HG02870 (cell line): ENCODE measurements around the gene LAMA1.

ENCODE experiments used
- ATAC-seq: cut with Tn5 transposase; IDR thresholded peaks from one replicate; pipeline ENCODE4 v1.9.1; 2021; ENCODE audit warnings: mild to moderate bottlenecking, moderate library complexity; ENCODE audit not compliant: unreplicated experiment

The LAMA1 gene

DNA sequence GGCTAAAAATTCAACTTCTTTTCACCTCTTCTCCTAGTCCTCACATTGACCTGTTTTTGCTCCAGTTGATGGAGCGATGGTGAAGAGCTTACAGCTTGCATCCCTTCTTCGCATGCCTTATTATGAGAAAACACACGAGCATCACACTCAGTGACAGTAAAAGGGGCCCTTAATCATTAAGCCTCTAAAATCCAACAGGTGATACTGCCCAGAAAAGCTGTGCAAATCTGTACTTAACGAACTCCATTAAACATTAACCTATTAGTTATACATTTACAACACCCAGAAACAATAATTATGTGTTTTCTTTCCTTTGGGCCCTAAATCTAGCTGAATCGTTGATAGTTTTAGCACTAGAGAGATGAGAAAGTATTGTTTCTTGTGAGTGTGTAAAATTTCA is 54.8 kb downstream of the LAMA1 start:
- no peak for ATAC-seq

DNA sequence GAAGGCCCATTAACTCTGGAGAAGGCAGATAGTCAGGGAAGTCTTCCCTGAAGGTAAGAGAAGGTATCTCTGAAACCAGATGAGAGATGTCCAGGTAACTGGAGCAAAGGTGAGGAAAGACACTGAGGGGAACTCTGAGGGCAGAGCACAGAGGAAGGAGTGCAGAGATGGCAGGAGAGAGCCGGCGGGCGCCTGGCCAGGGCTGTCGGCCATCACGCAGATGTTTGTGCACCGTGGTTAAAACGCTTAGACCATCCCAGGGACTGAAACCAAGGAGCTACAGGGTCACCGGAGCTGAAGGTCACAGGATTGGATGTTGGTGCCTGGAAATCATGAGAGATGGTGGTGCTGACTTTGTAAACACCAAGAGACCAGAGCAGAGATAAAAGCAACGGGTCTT is 55.4 kb downstream of the LAMA1 start:
- no peak for ATAC-seq

- ATAC-seq: no peak
Measured at GRCh38 chr18:7059276-7059675, 58.3 kb downstream of the LAMA1 start.

DNA sequence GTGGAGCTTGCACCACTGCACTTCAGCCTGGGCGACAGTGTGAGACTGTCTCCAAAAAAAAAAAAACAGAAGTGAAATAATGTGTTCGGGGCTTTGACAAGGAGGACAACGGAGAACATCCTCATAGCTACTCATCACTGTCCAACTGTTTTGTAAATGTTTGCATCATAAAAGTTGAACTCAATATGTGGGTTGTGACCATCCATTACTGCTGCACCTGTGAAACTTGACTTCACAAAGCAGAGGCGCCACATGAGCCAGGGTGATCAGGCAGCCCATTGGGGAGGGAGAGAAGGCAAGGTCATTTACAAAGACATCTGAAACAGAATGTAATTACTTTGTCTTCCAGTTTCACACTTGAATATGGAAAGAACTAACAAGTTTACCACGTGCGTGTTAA is 61.6 kb downstream of the LAMA1 start:
- ATAC-seq: no peak

GRCh38 chr18:7049951-7050350 is 67.6 kb downstream of the LAMA1 start:
- ATAC-seq: no peak

DNA sequence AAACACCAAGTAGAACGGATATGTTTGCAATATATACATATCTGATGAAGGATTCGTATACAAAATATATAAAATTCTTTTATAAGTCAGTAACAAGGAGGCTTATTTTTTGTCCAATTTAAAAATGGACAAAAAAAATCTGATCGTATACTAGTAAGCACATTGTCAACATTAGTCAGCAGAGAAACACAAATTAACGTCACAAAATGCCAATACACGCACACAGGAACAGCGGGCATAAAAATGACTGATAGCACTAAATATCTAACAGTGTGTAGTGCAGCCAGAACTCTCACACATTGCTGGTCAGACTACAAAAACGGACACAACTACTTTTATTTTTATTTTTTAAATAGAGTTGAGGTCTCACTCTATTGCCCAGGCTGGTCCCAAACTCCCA is 69.5 kb downstream of the LAMA1 start:
- ATAC-seq: no peak

DNA sequence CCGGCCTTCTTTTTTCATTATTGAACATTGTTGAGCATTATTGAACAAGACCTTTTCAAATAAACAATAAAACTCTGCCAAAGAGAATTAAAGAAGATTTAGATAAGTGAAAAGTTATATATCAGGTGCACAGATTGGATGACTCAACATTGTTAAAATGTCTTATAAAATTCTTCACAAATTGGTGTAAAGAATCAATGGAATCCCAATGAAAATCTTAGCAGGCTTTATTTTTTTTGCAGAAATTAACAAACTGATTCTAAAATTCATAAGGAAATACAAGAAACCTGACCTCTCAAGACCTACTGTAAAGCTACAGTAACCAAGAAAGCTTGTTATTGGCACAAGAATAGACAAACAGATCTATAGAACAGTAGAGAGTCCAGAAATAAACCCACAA is 70.3 kb downstream of the LAMA1 start:
- no peak for ATAC-seq

DNA sequence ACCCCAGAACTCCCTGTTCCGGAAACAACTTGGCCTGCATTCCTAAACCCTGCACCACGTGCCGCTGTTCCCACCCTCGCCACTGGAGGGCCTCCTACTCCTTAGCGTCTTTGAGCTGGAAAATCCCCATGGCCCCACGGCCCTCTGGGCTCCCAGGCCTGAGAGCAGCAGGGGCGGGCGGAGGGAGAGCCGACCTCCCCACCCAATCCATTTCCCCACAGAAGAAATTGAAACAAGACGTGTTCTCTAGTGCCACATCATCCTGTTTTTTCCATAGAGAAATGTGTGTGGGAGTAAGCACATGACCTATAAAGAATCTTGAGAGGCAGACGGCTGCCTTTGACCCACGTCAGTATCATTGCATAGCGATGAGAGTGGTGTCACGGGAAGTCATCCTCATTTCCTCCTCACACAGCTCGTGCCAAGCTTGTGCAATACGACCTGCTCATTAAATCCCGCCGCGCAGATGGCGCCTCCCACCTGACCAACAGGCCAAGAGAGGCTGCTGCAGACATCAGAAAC is 79.2 kb downstream of the LAMA1 start:
- ATAC-seq: no peak

DNA sequence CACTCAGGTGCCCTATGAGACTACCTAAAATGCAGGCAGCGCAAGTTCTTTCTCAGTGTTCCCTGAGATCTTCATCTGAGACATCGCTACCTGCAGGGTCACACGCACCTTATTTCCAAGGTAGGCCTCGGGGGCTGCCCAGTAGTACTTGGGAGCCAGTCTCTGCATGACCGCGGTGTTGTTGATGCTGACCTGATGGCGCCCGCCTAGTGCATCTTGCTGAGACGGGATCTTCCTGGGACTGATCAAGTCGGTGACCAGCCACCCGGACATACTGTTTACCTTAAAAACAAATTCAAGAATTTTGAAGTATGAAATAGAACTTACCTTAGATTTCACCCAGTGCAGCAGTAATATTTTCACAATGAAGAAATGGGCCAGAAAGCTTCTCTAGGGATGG is 80.1 kb downstream of the LAMA1 start:
- no peak for ATAC-seq

GRCh38 chr18:7035807-7036206 is 81.8 kb downstream of the LAMA1 start:
- no peak for ATAC-seq

DNA sequence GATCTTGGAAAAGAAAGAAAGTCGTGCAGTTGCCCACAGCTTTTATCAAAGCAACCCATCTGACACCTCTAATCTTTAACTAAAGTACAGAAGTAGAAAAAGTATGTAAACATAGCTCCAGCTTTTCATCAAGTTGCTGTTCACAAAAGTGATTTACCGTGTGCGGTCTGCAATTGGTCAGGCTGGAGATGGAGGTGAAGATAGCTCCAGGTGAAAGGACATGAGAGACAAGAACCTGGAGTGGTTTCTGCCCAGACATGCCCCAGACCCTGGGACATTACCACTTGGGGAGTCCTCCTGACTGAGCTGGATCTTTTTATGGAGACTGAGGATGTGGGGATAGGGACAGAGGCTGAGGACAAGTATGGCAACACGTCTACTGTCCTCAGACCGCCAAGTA is 82.7 kb downstream of the LAMA1 start:
- no peak for ATAC-seq

DNA sequence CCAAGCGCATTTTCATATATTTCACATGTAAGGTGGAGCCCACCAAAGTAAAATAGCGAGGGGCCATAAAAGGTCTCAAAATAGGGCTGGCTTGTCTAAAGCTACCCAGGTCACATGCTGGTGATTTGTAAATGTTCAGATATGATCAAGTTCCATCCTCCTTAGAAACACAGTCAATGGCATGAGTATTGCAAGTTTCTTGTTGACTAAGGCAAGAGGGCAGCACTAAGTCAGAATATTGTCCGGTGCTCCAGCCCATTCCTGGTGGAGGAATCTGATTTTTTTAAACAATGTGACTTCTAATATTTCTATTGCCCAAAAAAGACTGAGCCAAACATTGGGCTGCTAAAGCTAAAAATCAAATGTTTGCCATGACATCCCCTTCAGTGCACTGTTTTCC is 85.1 kb downstream of the LAMA1 start:
- ATAC-seq: no peak

DNA sequence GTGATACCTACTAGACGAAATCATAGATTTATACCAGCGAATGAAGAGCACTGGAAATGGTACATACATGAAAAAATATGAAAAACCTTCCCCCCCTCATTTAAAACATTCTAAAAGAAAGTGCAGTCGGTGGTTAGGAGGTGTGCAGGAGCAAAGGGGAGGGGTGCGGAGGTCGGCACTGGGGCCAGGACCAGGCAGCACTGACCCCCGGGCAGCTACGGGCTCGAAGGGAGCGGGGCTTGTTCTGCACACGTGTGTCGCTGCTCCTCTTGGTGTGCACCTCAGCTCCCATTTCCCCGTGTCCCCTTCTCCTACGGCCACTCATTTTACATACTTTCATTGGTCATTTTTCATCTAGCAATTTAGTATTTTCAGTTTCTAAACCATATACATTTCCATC is 89.0 kb downstream of the LAMA1 start:
- no peak for ATAC-seq

DNA sequence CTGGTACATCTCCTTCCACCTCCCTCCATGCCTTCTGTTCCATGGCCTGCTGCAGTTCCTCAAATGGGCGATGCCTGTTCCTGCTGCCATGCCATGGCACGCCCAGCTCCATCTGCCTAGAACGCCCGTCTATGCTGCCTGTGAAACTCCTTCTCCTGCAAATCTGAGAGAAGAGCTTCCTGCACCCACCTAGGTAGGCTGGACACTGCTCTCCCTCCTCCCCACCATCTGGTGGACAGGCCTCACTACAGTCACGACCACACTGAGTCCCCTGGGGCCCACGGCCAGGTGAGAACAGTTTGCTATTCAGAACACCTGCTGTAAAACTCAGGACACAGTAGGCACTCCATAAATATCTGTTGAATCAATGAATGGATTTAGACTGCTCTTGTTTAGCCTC is 92.4 kb downstream of the LAMA1 start:
- no peak for ATAC-seq

DNA sequence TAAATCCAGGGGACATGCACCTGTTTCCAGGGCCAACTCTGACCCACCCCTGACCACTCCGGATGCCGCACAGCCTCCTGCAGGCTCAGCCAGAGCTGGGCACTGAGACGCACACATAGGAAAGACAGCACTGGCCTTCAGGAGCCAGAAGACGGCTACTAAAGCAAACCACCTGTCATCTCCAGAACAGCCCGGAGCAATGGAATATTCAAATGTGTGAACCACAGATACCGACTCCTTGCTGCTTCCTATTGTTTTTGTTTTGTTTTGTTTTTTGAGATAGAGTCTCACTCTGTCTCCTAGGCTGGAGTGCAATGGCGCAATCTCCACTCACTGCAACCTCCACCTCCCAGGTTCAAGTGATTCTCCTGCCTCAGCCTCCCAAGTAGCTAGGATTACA is 94.0 kb downstream of the LAMA1 start:
- ATAC-seq: no peak

GRCh38 chr18:7023063-7023580 is 94.5 kb downstream of the LAMA1 start:
- ATAC-seq: no peak

DNA sequence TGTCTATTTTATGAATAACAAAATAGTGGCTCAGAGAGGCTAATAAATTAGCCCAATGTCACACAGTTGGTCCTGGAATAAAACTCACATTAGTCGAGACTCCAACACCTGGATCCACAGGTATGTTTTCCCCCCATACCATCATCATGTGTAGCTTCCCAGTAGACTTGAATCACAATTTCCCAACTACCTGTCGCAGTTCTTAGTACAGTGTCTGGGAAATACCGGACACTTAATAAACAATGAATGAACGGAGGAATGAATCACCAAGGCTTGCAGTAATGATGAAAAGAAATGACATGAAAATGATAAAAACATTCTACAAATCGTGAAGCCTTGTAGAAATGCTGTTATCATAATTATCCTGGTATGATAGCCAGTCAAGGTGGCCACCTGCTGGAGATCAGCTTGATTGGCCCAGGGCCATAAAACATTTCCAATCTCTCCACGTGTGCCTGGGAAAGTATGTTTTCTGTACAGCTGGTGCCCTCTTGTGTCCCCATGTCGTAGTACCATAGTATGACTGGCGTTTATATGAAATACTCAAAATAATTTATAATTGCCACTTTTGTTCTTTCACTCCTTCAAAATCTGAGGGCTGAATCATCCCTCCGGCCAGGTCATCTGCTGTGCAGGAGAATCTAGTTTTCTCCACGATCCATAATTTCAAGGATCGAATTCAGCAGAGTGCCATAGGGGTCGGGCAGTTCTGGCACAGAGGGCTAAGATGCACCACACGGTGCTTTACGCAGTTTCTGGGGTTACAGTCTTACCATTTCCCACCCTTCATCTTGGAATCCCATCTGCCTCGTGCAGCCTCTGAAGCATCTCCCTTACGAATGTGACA is 95.4 kb downstream of the LAMA1 start:
- ATAC-seq: no peak

DNA sequence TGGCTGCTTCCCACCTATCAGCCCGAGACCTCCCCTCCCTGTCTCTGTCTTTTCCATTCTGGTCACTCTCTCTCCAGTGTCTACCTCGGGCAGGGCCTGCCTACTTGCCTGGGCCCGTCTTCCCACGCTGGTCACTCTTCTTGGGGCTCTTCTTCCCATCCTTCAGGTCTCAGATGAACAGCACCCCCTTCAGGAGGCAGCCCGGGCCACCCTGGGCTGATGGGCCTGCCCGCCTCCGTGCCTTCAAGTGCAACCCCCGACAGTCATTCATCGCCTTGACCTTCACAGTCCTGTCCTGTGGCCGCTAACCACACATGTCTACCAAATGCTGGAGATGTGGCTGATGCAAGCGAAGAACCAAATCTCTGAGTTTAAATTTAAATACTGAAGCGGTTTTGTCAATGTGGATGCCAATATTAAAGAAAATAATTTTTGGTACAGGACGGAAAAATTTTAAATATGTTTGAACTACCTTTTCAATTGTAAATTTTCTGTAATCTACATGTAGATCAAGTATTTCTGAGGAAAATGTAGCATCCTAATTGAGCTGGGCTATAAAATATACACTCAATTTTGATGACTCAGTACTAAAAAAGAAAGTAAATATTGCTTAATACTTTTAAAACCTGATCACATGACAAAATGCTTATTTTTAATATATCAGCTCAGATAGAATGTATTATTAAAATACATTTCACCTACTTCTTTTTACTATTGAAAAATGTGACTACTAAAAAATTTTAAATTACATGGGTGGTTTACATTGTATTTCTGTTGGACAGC is 96.4 kb downstream of the LAMA1 start:
- no peak for ATAC-seq

DNA sequence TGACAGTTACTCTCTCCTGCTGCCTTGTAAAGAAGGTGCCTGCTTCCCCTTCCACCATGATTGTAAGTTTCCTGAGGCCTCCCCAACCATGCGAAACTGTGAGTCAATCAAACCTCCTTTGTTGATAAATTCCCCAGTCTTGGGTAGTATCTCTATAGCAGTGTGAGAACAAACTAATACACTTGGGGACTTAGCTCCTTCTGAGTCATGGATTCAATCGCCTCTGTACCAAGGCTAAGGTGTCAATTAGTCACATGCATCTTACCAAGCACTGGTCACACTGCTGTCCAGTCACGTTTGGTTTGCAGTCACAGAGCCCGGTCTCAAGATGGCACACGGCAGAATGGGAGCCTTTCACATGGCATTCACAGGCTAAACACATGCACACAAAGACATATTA is 100.6 kb downstream of the LAMA1 start:
- no peak for ATAC-seq

DNA sequence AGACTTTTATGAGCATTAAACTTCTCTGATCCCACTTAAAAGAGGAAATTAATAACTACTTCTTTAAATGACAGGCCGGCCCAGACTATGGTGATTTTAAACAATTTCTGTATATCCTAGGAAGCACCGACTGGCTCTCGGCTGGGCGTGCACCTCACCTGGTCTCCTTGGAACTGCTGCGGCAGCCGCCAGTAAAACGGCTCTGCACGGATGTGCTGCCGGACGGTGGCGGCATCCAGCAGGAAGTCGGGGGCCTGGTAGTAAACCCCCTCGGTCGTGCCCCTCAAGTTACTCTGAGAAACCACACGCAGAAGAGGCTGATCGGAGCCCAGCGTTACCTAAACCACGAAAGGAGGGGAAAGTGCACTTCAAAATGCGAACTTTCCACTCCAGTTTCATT is 106.5 kb downstream of the LAMA1 start:
- ATAC-seq: no peak

- ATAC-seq: no peak
Measured at GRCh38 chr18:7004009-7004408, 113.6 kb downstream of the LAMA1 start.

- ATAC-seq: no peak
Measured at GRCh38 chr18:7002107-7002506, 115.5 kb downstream of the LAMA1 start.
